Gastroesophageal sphincter (tissue), 4 donors: ENCODE data around the gene RIPPLY1. TPM values are rescaled to one million over a fixed set of nuclear protein-coding genes. Genes with fewer than 3 reads are reported as not detected.

Source experiments
- ATAC-seq: fragments of 150-250 bp; one replicate; pipeline ENCODE4 v1.9.1; 2016; ENCODE audit warnings: mild to moderate bottlenecking, moderate library complexity
- H3K27ac ChIP-seq, 4 donors: fragments of 200-600 bp; sonication (generic) in 3 of 4; 1 replicate in 3 of 4; 2 replicates in 1 of 4; pipeline ENCODE4 v1.5.1; 2016 to 2019
- H3K27me3 ChIP-seq: fragments of 200-600 bp; sonication (generic); one replicate; pipeline ENCODE4 v1.5.1; 2019
- H3K36me3 ChIP-seq, 2 donors: fragments of 200-600 bp; sonication (generic); one replicate each; pipeline ENCODE4 v1.5.1; 2019; ENCODE audit warnings: control low read depth in 1 of 2
- H3K4me1 ChIP-seq, 3 donors: fragments of 200-600 bp; sonication (generic); 1 replicate in 2 of 3; 2 replicates in 1 of 3; pipeline ENCODE4 v1.5.1; 2016 to 2019; ENCODE audit warnings: control low read depth in 2 of 3
- H3K4me3 ChIP-seq, 2 donors: fragments of 200-600 bp; sonication (generic); one replicate each; pipeline ENCODE4 v1.5.1; 2019; ENCODE audit warnings: mild to moderate bottlenecking in 1 of 2, moderate library complexity in 1 of 2
- H3K9me3 ChIP-seq, 3 donors: fragments of 200-600 bp; sonication (generic); one replicate each; pipeline ENCODE4 v1.5.1; 2017 to 2019; ENCODE audit warnings: control low read depth in 2 of 3
- EP300 ChIP-seq: sonication (generic); formaldehyde crosslinking; IDR thresholded peaks from one replicate; pipeline ENCODE4 v1.6.1; 2017; ENCODE audit warnings: antibody characterized with exemption, mild to moderate bottlenecking
- POLR2A ChIP-seq, 2 donors: fragments of 450-650 bp; IDR thresholded peaks; one replicate each; pipeline ENCODE4 v1.6.1; 2017; ENCODE audit warnings: antibody characterized with exemption in 2 of 2, mild to moderate bottlenecking in 2 of 2, moderate library complexity in 1 of 2
- POLR2AphosphoS5 ChIP-seq: sonication (generic); formaldehyde crosslinking; IDR thresholded peaks from one replicate; pipeline ENCODE4 v1.6.1; 2017; ENCODE audit warnings: antibody characterized with exemption
- WGBS, 2 donors: methylation state at CpG; one replicate each; pipeline ENCODE4 v1.1.5; 2018; ENCODE audit warnings: low coverage in 1 of 2; 5-methylcytosine and 5-hydroxymethylcytosine counted together
- total RNA-seq, 4 donors: library from RNA; depleted of rRNA; stranded (reverse); fragments of >200 nt; gene quantifications; one replicate each; pipeline ENCODE4 v1.1.0, GENCODE V29; 2016
- TF ChIP-seq, protein P1 (sequence below), 4 experiments: fragments of 200-600 bp in 2 of 4; fragments of 450-650 bp in 2 of 4; sonication (generic) in 1 of 4; IDR thresholded peaks; one replicate each; pipeline ENCODE4 v1.5.1; 2017 to 2019; ENCODE audit warnings: antibody characterized with exemption in 4 of 4, mild to moderate bottlenecking in 2 of 4, moderate library complexity in 2 of 4

Gene RIPPLY1
- total RNA-seq, 4 donors from 2014 or later = not detected

DNA sequence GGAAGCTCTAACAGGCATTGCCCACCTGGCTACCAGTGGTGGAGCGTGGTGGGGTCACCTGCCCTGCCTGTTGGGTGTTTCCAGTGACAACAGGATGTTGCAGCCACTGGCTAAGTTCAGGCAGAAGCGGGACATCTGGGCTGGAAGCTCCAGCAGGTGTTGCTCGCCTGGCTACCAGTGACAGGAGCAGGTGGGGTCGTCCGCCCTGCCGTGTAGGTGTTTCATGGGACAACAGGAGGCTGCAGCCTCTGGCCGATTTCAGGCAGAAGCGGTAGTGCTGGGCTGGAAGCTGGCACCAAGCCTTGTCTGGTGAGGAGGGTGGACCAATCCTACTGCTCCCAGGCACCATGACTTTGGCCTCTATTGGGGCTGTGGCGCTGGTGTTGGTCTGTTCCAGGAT, 39.4 kb downstream of the RIPPLY1 start:
- no peak for ATAC-seq
- H3K4me3 ChIP-seq = no peak overlapping the region
- no peak overlapping the region for H3K27ac ChIP-seq
- H3K36me3 ChIP-seq = no peaks in the 10 kb centered on the region
- TF ChIP-seq POLR2A (IDR thresholded peaks at IDR 0.05) = no peak
- no peak for TF ChIP-seq POLR2AphosphoS5
- TF ChIP-seq, protein P1, sequence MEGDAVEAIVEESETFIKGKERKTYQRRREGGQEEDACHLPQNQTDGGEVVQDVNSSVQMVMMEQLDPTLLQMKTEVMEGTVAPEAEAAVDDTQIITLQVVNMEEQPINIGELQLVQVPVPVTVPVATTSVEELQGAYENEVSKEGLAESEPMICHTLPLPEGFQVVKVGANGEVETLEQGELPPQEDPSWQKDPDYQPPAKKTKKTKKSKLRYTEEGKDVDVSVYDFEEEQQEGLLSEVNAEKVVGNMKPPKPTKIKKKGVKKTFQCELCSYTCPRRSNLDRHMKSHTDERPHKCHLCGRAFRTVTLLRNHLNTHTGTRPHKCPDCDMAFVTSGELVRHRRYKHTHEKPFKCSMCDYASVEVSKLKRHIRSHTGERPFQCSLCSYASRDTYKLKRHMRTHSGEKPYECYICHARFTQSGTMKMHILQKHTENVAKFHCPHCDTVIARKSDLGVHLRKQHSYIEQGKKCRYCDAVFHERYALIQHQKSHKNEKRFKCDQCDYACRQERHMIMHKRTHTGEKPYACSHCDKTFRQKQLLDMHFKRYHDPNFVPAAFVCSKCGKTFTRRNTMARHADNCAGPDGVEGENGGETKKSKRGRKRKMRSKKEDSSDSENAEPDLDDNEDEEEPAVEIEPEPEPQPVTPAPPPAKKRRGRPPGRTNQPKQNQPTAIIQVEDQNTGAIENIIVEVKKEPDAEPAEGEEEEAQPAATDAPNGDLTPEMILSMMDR (IDR thresholded peaks at IDR 0.05) = no peak
- no peaks in the 10 kb centered on the region for H3K9me3 ChIP-seq
- no peaks in the 10 kb centered on the region for H3K27me3 ChIP-seq
- H3K4me1 ChIP-seq = no peaks in the 10 kb centered on the region
- WGBS, 2 donors = no CpG with 5 or more reads among the region's 9 CpGs

DNA sequence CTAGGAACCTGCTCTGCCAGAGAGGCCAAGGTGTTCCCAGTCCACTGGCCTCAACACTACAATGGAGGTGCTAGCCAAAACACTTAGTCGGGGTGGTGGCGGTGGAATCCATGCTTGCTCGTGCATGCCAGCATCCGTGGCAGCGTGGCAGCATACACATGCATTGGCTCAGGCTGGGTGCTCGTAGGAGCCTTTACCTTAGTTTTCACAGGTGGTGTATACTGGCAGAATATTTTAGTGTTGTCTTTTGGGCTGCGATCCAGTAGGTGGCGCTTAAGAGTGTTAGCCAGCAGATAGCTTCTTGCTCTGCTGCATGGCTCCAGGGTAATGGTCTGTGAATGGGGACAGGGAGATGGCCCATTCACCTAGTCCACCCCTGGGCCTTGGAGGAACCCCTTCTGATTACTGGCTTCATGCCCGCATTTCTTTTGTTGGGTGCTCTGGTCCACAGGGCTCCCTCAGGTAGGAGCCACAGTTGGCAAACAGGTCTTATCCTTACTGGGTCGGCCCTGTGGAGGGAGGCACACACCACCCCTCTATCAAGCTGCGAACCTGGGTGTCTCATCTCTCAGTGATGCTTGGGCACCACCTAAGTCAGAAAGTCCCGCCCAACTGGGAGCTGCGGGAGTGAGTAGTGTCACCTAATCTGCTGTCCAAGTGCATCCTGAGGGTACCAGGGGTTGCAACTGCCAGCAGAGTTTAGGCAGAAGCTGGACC, 40.0 kb downstream of the RIPPLY1 start:
- TF ChIP-seq EP300 = no peak
- TF ChIP-seq, protein P1 (IDR thresholded peaks at IDR 0.05) = peak in 1 of 4 experiments; percentile 24
- no peaks in the 10 kb centered on the region for H3K36me3 ChIP-seq
- no peaks in the 10 kb centered on the region for H3K9me3 ChIP-seq
- no CpG with 5 or more reads among the region's 13 CpGs for WGBS, 2 donors
- H3K27me3 ChIP-seq = no peaks in the 10 kb centered on the region
- no peak for ATAC-seq
- H3K4me1 ChIP-seq = no peaks in the 10 kb centered on the region
- no peak overlapping the region for H3K4me3 ChIP-seq
- no peak overlapping the region for H3K27ac ChIP-seq

Other genes starting within 250 kb of the RIPPLY1 start
- gene RNF128, start 176.6 kb downstream of the RIPPLY1 start, total RNA-seq = under 1 TPM in 2 of 4 donors, not detected in 2; 0.27 to 0.72 TPM
- 1 to 10 TPM; 4.0 to 5.9 (median 4.4) TPM for gene TBC1D8B, start 100.7 kb downstream of the RIPPLY1 start, total RNA-seq
- gene CLDN2, start 17.1 kb upstream of the RIPPLY1 start, total RNA-seq = not detected
- 10 to 100 TPM; 10.7 to 19.5 (median 15.4) TPM for gene MORC4, start 96.9 kb upstream of the RIPPLY1 start, total RNA-seq
- gene RBM41, start 215.5 kb upstream of the RIPPLY1 start, total RNA-seq = 10 to 100 TPM; 16.9 to 29.9 (median 20.3) TPM